NCI-H82 (cell line): ENCODE results near the gene VPS72.

Source experiments
- DNase-seq: peaks from one replicate; lab custom pipeline; 2025; lab: John Stamatoyannopoulos, UW

VPS72 gene

GRCh38 chr1:151144474-151145303, 45.3 kb downstream of the VPS72 start:
- peak; percentile 42 for DNase-seq

- DNase-seq, result peak; percentile 42
Observed at GRCh38 chr1:151143986-151144385, 46.0 kb downstream of the VPS72 start.

- peak; percentile 65 for DNase-seq
Observed at GRCh38 chr1:151143057-151143435, 47.0 kb downstream of the VPS72 start.

GRCh38 chr1:151142411-151143056, 47.5 kb downstream of the VPS72 start:
- DNase-seq, result peak; percentile 80

GRCh38 chr1:151137789-151138188, 52.2 kb downstream of the VPS72 start:
- no peak for DNase-seq

- peak; percentile 32 for DNase-seq
Observed at GRCh38 chr1:151135433-151136385, 54.3 kb downstream of the VPS72 start.

GRCh38 chr1:151134991-151135390, 55.0 kb downstream of the VPS72 start:
- DNase-seq, result no peak

GRCh38 chr1:151134396-151134795, 55.6 kb downstream of the VPS72 start:
- DNase-seq, result no peak

- no peak for DNase-seq
Observed at GRCh38 chr1:151133018-151133806, 56.8 kb downstream of the VPS72 start.

GRCh38 chr1:151132335-151133017, 57.5 kb downstream of the VPS72 start:
- no peak for DNase-seq

- DNase-seq, result no peak
Observed at GRCh38 chr1:151131701-151132334, 58.2 kb downstream of the VPS72 start.

GRCh38 chr1:151130987-151131586, 58.9 kb downstream of the VPS72 start:
- peak; percentile 73 for DNase-seq

- no peak for DNase-seq
Observed at GRCh38 chr1:151128800-151129199, 61.2 kb downstream of the VPS72 start.
